CD4-positive, alpha-beta T cell treated with Interferon gamma for 1 hour (primary cell): ENCODE measurements around the gene NKX6-1.

Source experiments
- DNase-seq: peaks from one replicate; pipeline ENCODE4 v3.0.0-alpha.2; 2020

Gene NKX6-1

DNA sequence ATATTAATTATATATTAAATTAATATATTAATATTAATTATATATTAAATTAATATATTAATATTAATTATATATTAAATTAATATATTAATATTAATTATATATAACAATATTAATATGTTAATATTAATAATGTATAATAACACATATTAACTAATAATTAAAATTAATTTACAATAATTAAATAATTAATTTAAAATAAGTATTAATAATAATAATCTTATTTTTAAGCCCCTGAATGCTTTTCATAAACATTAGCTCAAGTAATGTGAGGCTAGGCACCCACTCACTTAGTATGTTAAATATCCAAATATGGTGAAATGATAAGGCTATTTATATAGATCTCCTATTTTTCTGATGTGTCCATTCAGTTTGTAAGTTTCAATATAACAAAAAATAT lies 26.9 kb downstream of the NKX6-1 start:
- DNase-seq: no peak

DNA sequence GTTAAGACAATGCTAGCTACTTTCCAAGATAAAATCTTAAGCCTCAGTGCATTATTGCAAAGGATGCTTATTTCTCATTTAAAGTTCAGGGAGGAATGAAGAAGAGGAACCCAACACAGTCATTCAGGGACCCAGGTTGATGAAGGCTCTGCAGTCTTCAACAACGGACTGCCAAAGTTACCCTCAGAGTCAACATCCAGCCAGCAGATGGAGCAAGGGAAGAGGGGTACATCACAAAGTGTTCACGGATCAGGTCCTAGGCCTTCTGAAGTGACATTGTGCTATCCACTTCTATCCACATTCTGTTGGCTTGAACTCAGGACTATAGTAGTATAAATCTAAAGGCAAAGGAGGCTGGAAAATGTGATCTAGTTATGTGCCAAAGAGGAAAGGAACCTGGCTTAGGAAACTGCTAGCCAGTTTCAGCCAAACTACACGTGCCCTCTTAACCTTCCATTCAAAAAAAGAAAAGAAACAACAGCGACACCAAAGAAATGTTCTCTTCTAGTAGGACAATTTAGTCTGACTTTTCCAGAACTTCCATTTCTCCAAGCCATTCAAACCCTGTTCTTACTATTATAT lies 28.8 kb downstream of the NKX6-1 start:
- no peak for DNase-seq

DNA sequence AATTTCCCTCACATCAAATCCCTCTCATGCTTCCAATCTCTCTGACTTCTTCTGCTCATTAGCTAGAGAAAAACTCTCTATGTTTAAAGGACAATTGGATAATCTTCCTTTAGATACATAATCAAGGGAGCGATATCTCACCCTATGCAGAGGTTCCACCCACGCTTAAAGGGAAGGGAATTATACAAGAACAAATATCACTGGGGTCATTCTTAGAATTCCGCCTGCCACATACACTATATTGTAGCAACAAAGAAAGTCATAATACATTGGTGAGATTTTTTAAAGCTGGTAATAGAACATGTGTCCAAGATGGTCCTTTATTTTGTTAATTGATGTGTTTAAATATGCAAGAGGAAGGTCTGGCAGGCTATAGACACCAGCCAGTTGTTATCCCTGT lies 31.5 kb downstream of the NKX6-1 start:
- no peak for DNase-seq

DNA sequence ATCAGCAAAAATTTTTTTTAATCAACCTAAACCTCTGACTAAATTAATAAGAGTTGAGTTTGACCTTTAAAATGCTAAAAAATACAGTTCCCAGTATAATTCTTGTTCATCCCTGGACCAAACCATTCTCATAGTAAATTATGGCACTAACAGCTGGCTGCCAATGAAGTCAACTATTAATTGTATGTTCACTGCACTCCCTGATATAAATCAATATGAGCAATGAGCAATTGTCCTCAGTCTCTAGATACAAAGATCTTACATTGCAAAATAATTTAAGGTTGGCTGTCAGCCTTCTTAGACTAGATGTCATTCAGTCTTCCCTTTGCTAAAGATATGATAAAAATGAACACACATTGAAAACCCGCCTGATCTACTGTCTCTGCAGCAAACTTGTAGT lies 39.3 kb downstream of the NKX6-1 start:
- DNase-seq: no peak

DNA sequence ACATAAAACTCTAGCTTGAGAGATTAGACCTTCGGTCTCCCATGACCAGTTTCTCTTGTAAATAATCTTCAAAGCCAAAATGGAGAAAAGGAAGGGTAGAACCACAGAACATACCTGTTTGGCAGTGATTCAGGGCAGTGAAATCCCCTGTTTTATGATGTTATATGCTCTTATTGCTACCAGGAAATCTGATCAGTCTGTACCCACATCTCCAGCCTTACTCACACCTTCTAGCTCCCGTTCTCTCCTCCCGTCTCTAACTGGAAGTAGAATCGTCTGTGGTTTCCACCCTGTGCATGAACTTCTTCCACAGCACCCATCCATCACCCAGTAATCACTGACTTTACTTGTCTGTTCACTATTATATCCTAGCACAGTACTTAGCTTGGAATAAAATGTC lies 42.9 kb downstream of the NKX6-1 start:
- DNase-seq: no peak

DNA sequence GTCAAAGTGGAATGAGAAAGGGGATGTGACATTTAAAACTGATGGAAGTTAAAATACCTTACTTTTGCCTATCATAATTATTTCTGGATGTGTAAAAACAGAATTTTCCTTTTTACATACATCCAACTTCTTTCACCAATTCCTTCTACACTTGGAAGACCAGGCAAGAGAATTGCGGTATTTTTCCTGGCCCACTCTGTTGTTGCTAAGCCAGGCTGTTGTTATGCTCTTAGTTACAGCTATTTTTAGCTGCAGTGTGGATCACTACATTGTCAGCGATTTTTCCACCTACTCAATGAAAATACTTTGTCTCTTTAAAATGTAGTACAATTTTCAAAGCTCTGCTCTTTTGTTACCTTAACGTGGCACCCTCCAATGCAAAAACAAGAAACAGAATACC lies 43.4 kb downstream of the NKX6-1 start:
- no peak for DNase-seq

DNA sequence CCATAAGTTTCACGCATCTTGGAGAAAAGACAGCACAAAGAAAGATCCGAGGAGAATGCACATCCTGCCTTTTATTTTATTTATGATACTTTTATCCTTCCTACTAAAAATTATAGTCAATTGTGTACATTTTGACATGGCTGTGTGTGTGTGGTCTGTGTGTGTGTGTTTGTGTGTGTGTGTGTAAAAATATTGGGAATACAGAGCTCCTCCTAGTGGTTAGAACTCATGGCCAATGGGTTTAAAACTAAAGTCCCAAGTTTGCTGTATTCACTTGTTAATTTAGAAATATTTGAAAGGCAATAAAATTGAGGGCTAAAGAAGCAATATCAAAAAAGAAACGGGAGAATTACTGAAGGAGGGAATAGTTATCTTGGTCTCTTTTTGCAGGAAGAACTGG lies 47.5 kb downstream of the NKX6-1 start:
- no peak for DNase-seq

DNA sequence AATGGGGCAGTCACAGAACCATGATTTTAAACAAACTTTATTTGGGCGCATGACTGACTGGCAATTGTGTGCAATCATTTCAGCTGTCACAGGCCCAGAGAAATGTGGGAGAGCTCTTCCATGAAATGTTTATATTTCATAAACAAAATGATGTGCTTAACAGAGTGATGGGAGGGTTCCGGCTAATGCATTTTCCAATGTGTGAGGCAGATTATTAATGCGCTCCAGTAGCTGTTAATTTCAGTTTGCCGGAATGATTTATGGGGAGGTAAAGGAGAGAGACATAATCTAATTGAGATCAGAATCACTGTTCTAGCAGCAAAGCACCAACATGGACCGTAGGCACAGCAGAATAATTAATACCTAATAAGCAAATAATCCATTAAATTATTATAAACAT lies 55.6 kb downstream of the NKX6-1 start:
- no peak for DNase-seq

DNA sequence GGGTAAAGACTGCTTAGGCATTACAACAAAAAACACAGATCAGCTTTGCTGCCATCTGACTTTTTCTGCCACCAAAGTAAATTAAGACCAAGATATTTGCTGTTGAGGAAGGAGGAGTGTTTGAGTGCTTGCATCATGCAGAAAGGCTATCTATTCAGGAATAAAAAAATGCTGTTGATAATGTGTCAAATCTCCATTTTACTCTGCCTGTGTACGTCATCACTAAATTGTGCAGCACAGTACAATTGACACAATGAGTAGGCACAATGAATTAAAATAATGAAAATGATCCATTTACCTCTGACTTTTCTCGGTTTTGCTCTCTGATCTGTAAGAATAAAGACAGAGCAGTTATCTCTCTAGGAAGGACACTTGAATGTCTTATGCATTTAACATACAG lies 56.3 kb downstream of the NKX6-1 start:
- DNase-seq: no peak
